NK-92 (cell line): ENCODE results near the gene ZDHHC17.
A peak's percentile ranks its signal among the peaks of the same experiment; 100 is the strongest.
"Not testable (repeated sequence)": the region's sequence is repeated elsewhere in the genome, so short reads cannot be mapped to it uniquely, and the experiment has no call there.

Source experiments
- DNase-seq: peaks from one replicate; lab custom pipeline; 2025; ENCODE audit not compliant: unreplicated experiment; lab: John Stamatoyannopoulos, UW

The ZDHHC17 gene, protein sequence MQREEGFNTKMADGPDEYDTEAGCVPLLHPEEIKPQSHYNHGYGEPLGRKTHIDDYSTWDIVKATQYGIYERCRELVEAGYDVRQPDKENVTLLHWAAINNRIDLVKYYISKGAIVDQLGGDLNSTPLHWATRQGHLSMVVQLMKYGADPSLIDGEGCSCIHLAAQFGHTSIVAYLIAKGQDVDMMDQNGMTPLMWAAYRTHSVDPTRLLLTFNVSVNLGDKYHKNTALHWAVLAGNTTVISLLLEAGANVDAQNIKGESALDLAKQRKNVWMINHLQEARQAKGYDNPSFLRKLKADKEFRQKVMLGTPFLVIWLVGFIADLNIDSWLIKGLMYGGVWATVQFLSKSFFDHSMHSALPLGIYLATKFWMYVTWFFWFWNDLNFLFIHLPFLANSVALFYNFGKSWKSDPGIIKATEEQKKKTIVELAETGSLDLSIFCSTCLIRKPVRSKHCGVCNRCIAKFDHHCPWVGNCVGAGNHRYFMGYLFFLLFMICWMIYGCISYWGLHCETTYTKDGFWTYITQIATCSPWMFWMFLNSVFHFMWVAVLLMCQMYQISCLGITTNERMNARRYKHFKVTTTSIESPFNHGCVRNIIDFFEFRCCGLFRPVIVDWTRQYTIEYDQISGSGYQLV

DNA sequence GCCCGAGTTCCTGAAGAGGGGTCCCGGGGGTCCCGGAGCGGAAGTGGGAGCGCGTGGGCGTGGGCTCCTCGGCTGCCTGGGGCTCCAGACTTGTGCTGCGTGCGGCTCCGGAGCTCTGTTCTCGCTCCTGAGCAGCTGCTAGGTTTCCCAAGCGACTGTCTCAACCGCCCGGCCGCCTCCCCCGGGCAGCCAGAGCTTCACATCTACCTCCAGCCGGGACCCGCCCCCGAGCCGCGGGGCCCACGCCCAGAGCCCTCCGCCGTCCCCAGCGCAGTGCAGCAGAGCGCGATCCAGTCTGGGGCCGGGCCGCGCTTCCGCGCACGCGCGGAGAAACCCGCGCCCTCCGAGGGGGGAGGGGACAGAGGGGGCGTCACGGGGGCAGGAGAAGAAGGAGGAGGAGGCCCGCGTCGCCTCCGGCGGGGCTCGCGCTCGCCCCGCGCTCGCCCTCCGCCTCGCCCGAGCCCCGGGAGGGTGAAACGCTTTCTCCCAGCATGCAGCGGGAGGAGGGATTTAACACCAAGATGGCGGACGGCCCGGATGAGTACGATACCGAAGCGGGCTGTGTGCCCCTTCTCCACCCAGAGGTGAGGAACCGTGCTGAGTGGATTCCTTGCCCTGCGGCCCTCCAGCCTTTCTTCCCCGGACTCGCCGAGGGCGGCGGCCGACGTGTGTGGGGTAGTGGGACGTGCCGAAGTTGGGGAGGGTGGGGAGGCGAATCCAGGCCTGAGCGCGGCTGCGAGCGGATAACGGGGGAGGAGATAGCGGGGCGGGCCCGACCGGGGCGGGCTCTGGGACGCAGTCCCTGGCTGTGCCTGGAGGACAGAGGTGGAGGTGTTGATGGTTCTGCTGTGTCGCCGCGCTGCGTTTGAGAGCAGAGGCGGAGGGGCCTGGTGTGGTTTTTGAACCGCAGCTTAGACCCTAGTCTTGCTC lies at the start of gene ZDHHC17:
TSS of gene ZDHHC17 (plus strand) at position 370 of the 930 bp plus-strand sequence. CDS start at position 492, 122 bp downstream.
- DNase-seq, result peak; percentile 62

DNA sequence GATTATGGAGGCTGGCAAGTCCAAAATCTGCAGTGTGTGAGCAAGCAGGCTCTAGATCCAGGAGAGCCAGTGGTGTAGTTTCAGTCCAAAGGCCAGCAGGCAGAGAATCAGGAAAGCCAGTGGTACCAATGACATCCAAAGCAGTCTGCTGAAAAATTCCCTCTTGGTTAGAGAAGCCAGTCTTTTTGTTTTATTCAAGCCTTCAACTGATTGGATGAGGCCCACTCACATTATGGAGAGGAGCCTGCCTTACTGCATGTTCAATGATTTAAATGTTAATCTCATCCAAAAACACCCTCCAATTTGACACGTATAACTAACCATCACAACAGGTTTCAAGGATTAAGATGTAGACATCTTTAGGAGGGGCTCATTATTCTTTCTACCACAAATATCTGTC lies 49.5 kb upstream of the ZDHHC17 start:
- no peak for DNase-seq

DNA sequence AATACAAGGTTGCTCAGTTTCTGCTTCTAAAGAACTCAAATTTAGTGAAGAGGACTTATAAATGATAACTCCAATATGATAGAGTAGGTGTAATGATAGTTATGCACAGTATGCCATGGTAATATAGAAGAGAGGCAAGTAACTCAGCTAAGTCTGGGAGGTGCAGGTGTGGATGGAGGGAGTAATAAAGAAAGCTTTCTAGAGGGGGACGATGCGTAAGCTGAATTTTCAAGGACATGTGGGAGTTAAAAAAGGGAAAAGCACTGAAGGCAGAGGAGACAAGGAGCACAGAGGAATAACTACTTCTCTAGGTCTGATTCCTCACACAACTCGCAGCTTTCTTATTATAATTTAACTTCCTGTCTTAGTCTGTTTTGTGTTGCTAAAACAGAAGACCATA lies 49.1 kb upstream of the ZDHHC17 start:
- DNase-seq, result no peak

DNA sequence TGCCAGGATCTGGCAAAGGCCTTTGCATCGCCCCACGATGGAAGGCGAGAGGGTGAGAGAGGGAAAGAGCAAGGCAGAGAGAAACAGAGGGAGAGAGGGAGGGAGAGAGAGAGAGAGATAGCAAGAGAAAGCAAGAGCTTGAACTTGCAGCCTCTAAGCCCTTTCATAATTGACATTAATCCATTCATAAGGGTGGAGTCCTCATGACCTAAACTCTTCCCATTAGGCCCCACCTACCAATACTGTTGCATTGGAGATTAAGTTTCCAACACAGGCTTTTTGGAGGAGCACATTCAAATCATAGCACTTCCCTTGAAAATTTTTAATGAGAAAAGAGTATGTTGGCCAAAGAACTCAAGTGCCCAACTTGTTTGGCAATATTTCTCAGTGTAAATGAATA lies 48.6 kb upstream of the ZDHHC17 start:
- no peak for DNase-seq

- no peak for DNase-seq
These were observed 46.6 kb upstream of the ZDHHC17 start for GRCh38 chr12:76717314-76717713.

GRCh38 chr12:76719171-76720041 lies 44.5 kb upstream of the ZDHHC17 start:
- DNase-seq, result no peak

- DNase-seq, result no peak
These were observed 43.8 kb upstream of the ZDHHC17 start for GRCh38 chr12:76720068-76720467.

DNA sequence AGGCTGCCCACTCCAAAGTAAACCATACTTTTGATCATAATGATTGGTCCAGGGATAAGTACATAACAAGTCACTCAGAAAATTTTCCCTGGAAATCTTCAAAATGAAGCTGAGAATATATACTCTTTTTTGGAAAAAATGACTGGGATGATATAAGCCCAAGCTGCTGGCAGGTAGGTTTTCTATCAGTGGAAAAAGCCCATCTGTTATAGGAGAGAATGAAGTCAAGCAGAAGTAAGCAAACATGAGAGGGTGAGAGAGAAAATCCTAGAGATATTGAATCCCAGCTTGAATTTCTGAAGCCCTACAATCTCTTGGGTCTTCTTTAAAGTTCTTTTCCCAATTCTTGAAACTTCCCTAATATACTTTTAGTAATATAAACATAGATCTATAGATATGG lies 37.3 kb upstream of the ZDHHC17 start:
- no peak for DNase-seq

GRCh38 chr12:76732188-76732587 lies 31.7 kb upstream of the ZDHHC17 start:
- not testable (repeated sequence) for DNase-seq

DNA sequence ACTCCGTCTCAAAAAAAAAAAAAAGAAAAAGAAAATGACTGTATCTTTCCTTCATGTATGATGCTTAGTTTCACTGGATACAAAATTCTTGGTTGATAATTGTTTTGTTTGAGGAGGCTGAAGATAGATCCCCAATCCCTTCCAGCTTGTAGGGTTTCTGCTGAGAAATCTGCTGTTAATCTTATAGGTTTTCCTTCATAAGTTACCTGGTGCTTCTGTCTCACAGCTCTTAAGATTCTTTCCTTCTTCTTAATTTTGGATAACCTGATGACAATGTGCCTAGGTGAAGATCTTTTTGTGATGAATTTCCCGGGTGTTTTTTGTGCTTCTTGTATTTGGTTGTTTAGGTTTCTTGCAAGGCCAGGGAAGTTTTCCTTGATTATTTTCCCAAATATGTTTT lies 26.2 kb upstream of the ZDHHC17 start:
- not testable (repeated sequence) for DNase-seq

DNA sequence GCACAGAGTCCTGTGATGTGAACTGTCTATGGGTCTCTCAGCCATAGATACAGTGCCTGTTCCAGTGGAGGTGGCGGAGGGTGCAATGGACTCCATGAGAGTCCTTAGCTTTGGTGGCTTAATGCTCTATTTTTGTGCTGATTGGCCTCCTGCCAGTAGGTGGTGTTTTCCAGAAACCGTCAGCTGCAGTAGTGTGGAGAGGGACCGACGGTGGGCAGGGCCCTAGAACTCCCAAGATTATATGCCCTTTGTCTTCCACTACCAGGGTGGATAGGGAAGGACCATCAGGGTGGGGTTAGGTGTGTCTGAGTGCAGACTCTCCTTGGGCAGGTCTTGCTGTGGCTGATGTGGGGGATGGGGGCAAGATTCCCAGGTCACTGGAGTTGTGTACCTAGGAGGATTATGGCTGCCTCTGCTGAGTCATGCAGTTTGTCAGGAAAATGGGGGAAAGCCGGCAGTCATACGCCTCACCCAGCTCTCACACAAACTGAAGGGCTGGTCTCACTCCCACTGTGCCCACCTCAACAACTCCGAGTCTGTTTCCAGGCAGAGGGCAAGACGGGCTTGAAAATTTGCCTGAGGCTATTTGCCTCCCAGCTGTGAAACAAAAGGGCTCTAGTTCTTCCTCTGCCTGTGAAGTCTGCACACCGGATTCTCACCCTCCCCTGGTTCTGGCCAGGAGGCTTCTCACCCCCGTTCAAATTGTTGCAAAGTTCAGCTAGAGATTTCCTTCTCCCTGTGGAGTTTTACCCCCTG lies 24.9 kb upstream of the ZDHHC17 start:
- DNase-seq, result no peak

DNA sequence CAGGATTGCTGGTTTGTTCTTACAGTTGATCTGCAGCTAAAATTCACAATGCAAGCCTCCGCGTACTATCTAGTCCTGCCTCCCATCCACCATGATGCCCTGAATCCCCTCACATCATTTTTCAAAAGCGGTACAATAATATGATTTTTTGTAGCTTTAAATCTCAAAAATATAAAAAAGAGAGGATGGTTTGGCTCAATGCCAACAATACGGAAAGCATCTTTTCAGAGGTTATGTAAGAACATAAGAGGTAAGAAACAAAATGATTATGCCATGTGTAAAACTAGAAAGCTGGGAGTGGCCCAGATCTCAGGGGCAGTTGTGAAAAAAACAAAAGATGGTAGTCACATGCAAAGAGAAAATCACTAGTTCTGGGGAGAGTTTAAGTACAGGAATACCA lies 24.0 kb upstream of the ZDHHC17 start:
- no peak for DNase-seq

GRCh38 chr12:76740501-76740900 lies 23.4 kb upstream of the ZDHHC17 start:
- no peak for DNase-seq

GRCh38 chr12:76745343-76745742 lies 18.6 kb upstream of the ZDHHC17 start:
- no peak for DNase-seq

DNA sequence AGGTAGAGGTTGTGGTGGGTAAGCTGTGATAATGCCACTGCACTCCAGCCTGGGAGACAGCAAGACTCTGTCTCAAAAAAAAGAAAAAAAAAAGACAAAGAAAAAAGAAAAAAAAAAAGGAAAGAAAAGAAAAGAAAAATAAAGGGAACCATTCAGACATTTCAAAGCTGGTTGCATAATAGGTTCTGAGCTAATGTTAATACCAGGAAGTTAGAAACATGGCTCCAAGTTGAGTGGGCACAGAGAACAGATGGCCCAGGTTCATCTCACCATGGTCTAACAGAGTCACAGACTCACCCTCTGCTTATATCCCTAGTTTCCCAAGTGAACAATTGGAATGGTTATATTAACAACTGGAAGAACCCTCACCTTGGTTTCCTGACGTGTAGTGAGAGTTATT lies 17.4 kb upstream of the ZDHHC17 start:
- DNase-seq, result no peak

DNA sequence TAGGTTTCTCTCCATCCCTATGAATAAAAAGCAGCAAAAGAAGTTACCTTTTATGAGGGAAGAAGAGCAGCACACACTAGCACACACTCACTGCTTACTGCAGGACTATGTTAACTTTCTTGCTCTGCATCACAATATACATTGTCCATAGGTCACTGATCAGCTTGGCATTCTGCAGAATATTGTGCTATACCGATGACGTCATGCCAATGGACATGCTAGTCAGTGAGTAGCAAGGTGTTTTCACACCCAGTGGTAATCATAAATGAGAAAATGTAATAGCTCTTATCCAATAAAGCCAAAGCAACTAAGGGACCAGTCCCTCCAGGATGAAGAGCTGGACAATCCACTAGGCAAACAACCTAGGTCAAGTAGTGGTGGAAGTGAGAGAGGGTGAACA lies 16.7 kb upstream of the ZDHHC17 start:
- DNase-seq, result no peak

DNA sequence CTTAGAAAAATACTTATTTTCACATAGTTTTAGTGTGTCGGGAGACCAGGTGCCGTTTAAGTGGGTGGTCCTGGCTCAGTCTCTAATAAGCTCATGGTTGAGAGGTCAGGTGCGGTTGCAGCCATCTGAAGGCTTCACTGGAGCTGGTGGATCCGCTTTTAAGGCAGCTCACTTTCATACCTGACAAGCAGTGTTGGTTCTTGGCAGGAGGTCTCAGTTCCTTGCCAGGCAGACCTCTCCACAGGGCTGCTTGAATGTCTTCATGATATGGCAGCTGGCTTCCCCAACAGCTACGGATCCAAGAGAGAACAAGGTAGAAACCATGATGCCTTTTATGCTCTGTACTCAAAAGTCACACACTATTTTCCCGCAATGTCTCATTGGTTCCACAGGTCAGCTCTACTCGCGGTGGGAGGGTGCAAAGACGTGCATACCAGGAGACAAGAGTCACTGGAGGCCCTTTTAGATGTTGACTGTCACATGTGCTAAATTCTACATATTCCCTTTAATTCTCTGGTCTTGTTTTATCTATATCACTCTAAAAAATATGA lies 8.0 kb upstream of the ZDHHC17 start:
- DNase-seq, result no peak

DNA sequence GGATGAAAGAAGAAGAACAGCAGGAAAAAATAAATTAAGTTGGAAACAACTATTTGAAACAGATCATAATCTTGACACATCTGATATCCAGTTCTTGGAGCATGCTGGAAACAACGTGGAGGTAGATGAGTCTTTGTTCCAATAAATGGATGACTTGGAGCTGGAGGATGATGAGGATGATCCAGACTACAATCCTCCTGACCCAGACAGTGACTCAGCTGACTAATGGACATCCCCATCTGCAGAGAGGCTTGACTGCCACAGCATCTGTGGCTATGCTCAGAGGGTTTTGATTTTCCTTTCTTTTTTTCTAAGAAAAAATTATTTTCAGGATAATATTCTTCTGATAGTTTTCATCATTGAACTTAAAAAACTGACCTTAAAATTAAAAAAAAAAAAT lies 6.2 kb upstream of the ZDHHC17 start:
- no peak for DNase-seq

DNA sequence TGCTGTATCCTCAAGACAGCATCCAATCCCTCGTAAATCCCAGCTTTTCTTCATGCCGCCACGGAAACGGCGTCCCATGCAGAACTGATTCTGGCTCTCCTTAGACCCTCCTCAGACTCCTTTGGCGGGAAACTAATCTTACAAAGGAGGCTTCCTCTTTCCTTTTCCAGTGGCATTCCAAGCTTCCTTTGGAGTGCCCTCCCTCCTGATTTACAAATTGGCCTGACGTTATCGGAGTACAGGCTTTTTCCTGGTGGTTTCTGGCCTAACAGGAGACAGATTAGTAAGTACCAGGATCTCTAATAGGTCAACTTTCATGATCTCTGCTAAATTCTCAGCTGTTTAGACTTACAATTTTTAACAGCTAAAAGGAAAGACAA lies 1.3 kb upstream of the ZDHHC17 start:
- no peak for DNase-seq

DNA sequence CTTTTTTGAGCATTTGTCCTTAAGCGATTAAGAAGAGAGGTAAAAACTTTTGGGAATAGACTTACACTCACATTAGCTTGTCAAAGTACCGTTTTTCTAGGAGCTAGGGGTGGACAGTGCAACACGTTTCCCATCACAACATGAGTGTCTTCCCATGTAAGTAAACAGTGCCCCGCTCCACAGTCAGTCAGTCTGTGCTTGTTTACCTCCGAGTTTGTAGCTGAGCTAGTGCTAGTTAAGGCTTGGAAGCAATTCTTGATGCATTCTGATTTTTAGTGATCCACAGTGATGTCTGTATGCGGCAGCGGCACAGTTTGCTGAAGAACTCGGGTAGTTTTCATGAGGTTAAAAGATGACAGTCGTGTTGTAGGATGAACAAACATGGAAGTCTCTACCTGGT lies 941 bp downstream of the ZDHHC17 start:
- no peak for DNase-seq
